Right cardiac atrium (tissue), 5 donors: ENCODE measurements around the gene LRRC34. TPM values are rescaled to one million over a fixed set of nuclear protein-coding genes. Genes with fewer than 3 reads are reported as not detected.

Experiments
- ATAC-seq, 2 donors: fragments of 200-7000 bp; cut with Tn5 transposase; one replicate each; pipeline versions ENCODE4 v1.8.0 to v1.9.1; 2020; ENCODE audit warnings: moderate library complexity in 2 of 2, mild to moderate bottlenecking in 1 of 2
- DNase-seq, 3 donors: peaks; one replicate each; pipeline ENCODE4 v3.0.0-alpha.2; 2020
- H3K27ac ChIP-seq: one replicate; pipeline ENCODE4 v1.5.1; 2013; ENCODE audit warnings: mild to moderate bottlenecking, low read length, control low read depth, moderate library complexity
- H3K27me3 ChIP-seq: one replicate; pipeline ENCODE4 v1.6.1; 2013; ENCODE audit not compliant: control insufficient read depth, insufficient read depth
- H3K4me1 ChIP-seq: one replicate; pipeline ENCODE4 v1.6.1; 2013; ENCODE audit warnings: low read length; ENCODE audit not compliant: control insufficient read depth, insufficient read depth
- H3K4me3 ChIP-seq: one replicate; pipeline ENCODE4 v1.5.1; 2013; ENCODE audit warnings: low read length, control low read depth
- H3K9me3 ChIP-seq: one replicate; pipeline ENCODE4 v1.6.1; 2013; ENCODE audit warnings: low read length; ENCODE audit not compliant: control insufficient read depth
- WGBS: extraction: QIAGEN DNeasy Blood & Tissue Kit; methylation state at CpG from one replicate; pipeline ENCODE4 v1.1.7; 2013; 5-methylcytosine and 5-hydroxymethylcytosine counted together
- intact Hi-C, 4 donors: fragments of 100-400 bp; cut with DNase I; formaldehyde crosslinking; loops; one replicate each; pipeline versions ENCODE4 v1.11.0 to v1.14.0; 2022 to 2023
- polyA plus RNA-seq: library from polyadenylated mRNA; stranded (reverse); fragments of 200-250 nt; gene quantifications from one replicate; pipeline ENCODE4 v1.2.3, GENCODE V29; 2013
- total RNA-seq, 4 donors: library from RNA; stranded (reverse); fragmentation: NEBNext Ultra II Directional; extraction: Animal tissue kit (Norgen Biotek cat#: 25700); gene quantifications; one replicate each; pipeline ENCODE4 v1.2.1, GENCODE V29; 2021
- donor health status: healthy with polysubstance abuse.
- donor health status: DM: no; HTN: yes; CAD: no.
- donor health status: DM: no; HTN: no; CAD: no.
- donor health status: DM: no; HTN: yes; CAD: no; lungs with severe emphysema.
- donor health status: DM: yes; HTN: yes; CAD: no.

Gene LRRC34
- total and polyA plus RNA-seq, 5 donors: 2.1 to 5.5 (median 2.9) TPM

DNA sequence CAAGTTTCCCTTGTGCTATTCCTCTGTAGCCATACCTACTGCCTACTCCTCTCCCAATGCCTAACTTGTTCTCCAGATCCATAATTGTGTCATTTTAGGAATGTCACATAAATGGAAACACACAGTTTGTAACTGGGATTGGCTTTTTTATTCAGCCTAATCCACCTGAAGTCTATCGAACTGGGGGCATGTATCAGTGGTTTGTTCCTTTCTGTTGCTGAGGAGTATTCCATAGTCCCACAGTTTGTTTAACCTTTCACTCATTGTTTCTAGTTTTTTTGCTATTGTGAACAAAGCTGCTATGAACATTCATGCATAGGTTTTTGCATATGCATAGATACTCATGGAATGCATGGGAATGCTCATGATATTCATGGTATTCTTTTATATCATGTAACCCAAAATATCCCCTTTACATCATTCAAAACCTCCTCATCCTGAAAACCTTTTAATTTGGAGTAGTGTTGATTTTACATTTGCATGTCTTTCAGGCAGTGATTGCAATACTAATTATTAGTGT, 25.9 kb upstream of the LRRC34 start:
- no peak for DNase-seq
- H3K9me3 ChIP-seq: no peaks in the 10 kb centered on the region
- H3K4me1 ChIP-seq: peaks cover 3% of the 10 kb centered on the region
- intact Hi-C loops: no loop called here
- WGBS: 90% methylated on average over 1 of the region's 1 CpG
- H3K27me3 ChIP-seq: no peaks in the 10 kb centered on the region
- H3K4me3 ChIP-seq: no peak overlapping the region
- ATAC-seq: no peak
- no peak overlapping the region for H3K27ac ChIP-seq

DNA sequence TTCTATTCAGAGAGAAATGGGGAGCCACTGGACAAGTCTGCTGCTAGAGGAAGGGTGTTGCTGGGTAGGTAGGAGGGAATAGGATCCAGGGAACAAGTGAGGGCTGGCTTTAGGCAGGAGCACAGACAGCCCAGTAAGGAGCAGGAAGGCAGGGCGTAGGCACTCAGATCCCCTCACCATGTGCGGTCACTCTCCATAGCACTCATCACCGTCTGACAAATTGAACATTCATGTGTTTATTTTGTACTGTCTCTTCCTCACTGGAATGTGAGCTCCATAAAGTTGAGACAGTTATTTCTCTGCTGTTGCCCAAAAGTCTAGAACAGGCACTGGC, 24.2 kb upstream of the LRRC34 start:
- 68% methylated on average over 3 of the region's 3 CpGs for WGBS
- ATAC-seq (peak; percentile 76 to 88), DNase-seq (peak in 2 of 3 donors; percentile 28 to 61)
- Histone ChIP-seq H3K4me3 (no peak overlapping the region), H3K27me3 (no peaks in the 10 kb centered on the region), H3K27ac (no peak overlapping the region), H3K9me3 (no peaks in the 10 kb centered on the region), H3K4me1 (peaks cover 3% of the 10 kb centered on the region)
- intact Hi-C loops: no loop called here

DNA sequence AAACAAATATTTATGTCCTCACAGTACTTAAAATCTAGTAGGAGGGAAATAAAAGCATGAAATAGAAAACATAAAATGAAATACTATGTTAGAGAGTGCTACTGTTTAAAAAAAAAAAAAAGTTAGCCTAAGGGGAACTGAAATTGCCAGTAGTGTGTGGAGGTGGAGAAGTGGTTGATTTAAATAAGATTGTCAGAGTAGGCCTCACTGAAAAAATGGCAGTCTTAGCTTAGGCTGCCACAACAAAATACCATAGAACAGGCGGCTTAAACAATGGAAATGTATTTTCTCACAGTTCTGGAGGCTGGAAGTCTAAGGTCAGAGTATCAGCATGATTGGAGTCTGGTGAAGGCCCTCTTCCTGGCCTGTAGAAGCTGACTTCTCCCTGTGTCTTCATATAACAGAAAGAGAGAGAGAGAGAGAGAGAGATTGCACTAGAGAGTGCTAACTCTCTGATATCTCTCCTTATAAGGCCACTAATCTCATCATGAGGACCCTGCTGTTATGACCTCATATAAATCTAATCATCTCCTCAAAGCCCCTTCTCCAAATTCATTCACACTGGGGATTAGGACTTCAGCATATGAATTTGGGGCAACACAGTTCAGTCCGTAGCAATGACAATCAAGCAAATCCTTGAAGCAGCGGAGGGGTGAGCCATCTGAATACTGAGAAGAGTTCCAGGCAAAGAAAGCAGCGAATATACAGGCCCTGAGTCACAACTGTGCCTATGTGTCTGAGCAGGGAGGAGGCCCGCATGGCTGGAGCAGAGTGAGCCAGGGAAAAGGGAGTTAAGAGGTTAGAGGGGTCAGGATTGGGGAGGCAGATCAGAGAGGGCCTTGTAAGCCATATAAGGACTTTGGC, 23.6 kb upstream of the LRRC34 start:
- peak in 2 of 3 donors; percentile 23 to 52 for DNase-seq
- intact Hi-C loops: no loop called here
- peaks cover 3% of the 10 kb centered on the region for H3K4me1 ChIP-seq
- peak; percentile 41 to 80 for ATAC-seq
- no peak overlapping the region for H3K27ac ChIP-seq
- WGBS: 76% methylated on average over 5 of the region's 5 CpGs
- no peaks in the 10 kb centered on the region for H3K9me3 ChIP-seq
- no peaks in the 10 kb centered on the region for H3K27me3 ChIP-seq
- H3K4me3 ChIP-seq: no peak overlapping the region

DNA sequence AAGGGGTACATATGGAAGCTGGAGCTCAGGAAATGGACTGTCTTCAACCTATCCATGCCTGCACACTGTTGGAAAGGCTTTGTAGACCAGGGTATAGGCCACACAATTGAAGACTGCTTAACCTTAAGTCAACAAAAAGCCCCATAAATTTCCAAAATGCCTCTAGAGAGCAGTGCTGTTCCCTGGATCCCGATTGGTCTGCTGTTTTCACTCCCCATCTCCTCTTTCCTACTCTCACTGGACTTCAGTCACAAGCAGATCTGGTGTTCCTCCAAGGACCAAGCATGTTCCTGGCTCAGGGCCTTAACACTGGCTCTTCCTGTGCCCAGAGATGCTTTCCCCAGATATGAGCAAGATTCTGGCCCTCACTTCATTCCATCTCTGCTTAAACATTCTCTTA, 22.8 kb upstream of the LRRC34 start:
- H3K4me1 ChIP-seq: peaks cover 3% of the 10 kb centered on the region
- no peak for DNase-seq
- H3K27ac ChIP-seq: no peak overlapping the region
- intact Hi-C loops: no loop called here
- 64% methylated on average over 1 of the region's 1 CpG for WGBS
- H3K9me3 ChIP-seq: no peaks in the 10 kb centered on the region
- H3K4me3 ChIP-seq: no peak overlapping the region
- H3K27me3 ChIP-seq: no peaks in the 10 kb centered on the region
- ATAC-seq: no peak

DNA sequence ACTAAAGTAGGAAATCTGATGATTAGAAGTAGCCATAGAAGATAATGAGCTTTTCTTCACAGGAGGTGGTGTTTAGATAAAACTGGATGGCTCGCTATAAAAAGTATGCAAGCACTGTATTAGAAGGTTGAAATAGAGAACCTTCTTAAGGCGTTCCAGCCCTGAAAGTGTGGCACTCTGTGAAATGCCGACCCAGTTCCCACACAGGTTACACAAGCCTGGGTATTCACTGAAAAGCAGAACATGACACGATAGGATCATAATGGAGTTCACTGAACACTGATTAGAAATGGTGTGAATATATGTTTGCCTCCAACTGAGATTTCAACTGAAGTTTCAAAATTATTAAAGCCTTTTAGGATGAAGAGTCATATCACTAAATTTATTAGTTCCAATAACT, 15.0 kb upstream of the LRRC34 start:
- no peaks in the 10 kb centered on the region for H3K9me3 ChIP-seq
- ATAC-seq: no peak
- no peak overlapping the region for H3K4me3 ChIP-seq
- no peaks in the 10 kb centered on the region for H3K4me1 ChIP-seq
- no peaks in the 10 kb centered on the region for H3K27me3 ChIP-seq
- no peak for DNase-seq
- intact Hi-C loops: no loop called here
- WGBS: 72% methylated on average over 4 of the region's 4 CpGs
- H3K27ac ChIP-seq: no peak overlapping the region

DNA sequence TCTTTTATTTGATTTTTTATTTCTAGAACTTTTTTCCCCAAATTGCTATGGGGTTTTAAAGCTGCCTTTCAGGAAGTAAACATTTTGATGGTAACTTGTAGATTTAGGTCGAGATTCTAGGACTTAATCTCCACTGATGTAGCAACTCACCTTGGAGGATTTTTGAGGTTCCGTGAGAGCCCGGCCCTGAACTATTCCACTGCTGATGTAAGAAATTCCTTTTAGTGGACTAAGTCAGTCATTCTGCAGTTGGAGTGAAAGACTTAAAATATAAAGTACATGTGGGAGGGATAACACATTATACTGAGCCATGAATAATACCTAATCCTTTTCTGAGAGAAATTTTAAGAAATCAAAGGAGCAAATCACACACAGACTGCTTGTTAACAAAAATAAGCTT, 12.6 kb upstream of the LRRC34 start:
- Histone ChIP-seq H3K27ac (no peak overlapping the region), H3K27me3 (no peaks in the 10 kb centered on the region), H3K9me3 (no peaks in the 10 kb centered on the region), H3K4me1 (no peaks in the 10 kb centered on the region), H3K4me3 (no peak overlapping the region)
- intact Hi-C loops: no loop called here
- 88% methylated on average over 3 of the region's 3 CpGs for WGBS
- ATAC-seq: no peak
- DNase-seq: no peak

DNA sequence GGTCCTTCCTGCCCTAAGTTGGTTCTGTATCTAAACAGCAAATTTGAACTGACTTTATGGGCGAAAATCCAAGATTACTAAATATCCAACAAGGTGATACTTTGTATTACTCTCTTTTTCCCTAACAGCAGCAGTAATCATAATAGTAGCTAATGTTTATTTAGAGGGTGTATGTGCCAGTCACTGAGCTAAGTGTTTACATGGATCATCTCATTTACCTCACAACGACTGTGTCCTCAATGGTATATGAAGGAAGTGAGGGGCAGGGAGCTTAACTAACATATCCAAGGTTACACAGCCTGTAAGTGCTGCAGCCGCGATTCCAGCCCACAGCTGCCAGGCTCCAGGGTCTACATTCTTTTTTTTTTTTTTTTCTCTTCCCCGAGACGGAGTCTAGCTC, 10.3 kb upstream of the LRRC34 start:
- WGBS: 85% methylated on average over 6 of the region's 6 CpGs
- Histone ChIP-seq H3K9me3 (no peaks in the 10 kb centered on the region), H3K4me1 (no peaks in the 10 kb centered on the region), H3K4me3 (no peak overlapping the region), H3K27ac (no peak overlapping the region), H3K27me3 (no peaks in the 10 kb centered on the region)
- DNase-seq (no peak), ATAC-seq (no peak)
- intact Hi-C loops: no loop called here

DNA sequence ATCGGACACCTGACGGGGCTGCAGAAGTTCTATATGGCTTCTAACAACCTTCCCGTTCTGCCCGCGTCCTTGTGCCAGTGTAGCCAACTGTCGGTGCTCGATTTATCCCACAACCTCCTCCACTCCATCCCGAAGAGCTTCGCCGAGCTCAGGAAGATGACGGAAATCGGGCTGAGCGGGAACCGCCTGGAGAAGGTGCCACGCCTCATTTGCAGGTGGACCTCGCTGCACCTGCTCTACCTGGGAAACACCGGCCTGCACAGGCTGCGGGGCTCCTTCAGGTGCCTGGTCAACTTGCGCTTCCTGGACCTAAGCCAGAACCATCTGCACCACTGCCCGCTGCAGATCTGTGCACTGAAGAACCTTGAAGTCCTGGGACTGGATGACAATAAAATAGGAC, 9.8 kb upstream of the LRRC34 start:
- DNase-seq (no peak), ATAC-seq (no peak)
- Histone ChIP-seq H3K27me3 (no peaks in the 10 kb centered on the region), H3K4me1 (no peaks in the 10 kb centered on the region), H3K27ac (no peak overlapping the region), H3K9me3 (no peaks in the 10 kb centered on the region), H3K4me3 (no peak overlapping the region)
- 97% methylated on average over 20 of the region's 20 CpGs for WGBS
- intact Hi-C loops: no loop called here

DNA sequence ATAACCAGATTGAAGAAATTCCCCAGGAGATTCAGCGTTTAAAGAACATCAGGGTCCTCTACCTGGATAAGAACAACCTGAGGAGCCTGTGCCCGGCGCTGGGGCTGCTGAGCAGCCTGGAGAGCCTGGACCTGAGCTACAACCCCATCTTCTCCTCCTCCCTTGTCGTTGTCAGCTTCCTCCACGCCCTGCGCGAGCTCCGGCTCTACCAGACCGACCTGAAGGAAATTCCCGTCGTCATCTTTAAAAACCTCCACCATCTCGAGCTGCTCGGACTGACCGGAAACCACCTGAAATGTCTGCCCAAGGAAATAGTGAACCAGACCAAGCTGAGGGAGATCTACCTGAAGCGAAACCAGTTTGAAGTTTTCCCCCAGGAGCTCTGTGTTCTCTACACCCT, 9.4 kb upstream of the LRRC34 start:
- intact Hi-C loops: no loop called here
- no peak for ATAC-seq
- DNase-seq: no peak
- Histone ChIP-seq H3K9me3 (no peaks in the 10 kb centered on the region), H3K27me3 (no peaks in the 10 kb centered on the region), H3K27ac (no peak overlapping the region), H3K4me3 (no peak overlapping the region), H3K4me1 (no peaks in the 10 kb centered on the region)
- 94% methylated on average over 15 of the region's 15 CpGs for whole genome bisulfite sequencing

DNA sequence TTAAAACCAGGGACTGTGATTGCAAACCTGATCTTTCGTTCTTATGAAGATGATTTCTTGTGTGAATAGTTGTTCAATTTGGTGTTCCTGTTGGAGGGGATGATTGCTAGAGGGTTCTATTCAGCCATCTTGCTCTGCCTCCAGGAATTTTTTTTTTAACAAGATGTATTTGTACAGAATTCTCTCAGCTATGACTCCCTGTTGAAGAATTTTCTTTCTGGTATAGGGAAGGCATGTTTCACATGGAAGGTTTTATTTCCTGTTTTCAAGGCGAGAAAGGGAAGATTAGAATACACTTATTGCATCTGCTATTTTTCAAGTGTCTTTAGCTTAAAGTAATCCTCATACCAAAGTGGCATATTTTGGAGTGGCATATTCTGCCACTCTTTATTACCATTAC, 5.6 kb upstream of the LRRC34 start:
- Histone ChIP-seq H3K4me3 (no peak overlapping the region), H3K27me3 (no peaks in the 10 kb centered on the region), H3K4me1 (peaks cover 3% of the 10 kb centered on the region), H3K9me3 (no peaks in the 10 kb centered on the region), H3K27ac (no peak overlapping the region)
- intact Hi-C loops: no loop called here
- ATAC-seq: no peak
- WGBS: 81% methylated on average over 2 of the region's 2 CpGs
- no peak for DNase-seq

DNA sequence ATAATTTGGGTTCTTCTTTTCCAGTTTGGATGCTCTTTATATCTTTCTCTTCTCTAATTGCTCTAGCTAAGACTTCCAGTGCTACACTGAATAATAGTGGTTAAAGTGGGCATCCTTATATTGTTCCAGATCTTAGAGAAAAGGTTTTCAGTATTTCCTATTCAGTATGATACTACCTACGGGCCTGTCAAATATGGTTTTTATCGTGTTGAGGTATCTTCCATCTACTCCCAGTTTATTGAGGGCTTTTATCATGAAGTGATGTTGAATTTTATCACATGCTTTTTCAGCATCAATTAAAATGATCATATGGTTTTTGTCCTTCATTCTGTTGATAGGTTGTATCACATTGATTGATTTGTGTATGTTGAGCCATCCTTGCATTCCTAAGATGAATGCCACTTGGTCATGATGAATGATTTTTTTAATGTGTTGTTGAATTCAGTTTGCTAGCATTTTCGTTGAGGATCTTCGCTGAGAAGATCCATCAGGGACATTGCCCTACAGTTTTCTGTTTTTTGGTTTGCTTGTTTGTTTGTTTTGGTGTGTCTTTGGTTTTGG, 3.0 kb upstream of the LRRC34 start:
- H3K4me3 ChIP-seq: no peak overlapping the region
- DNase-seq: no peak
- no peaks in the 10 kb centered on the region for H3K9me3 ChIP-seq
- peaks cover 3% of the 10 kb centered on the region for H3K4me1 ChIP-seq
- no peaks in the 10 kb centered on the region for H3K27me3 ChIP-seq
- ATAC-seq: no peak
- intact Hi-C loops: no loop called here
- H3K27ac ChIP-seq: no peak overlapping the region
- WGBS: 95% methylated on average over 4 of the region's 4 CpGs
